Gastroesophageal sphincter (tissue), 3 donors: ENCODE data around the gene MAP3K13.

Experiments used
- CTCF ChIP-seq, 4 experiments: fragments of 200-600 bp in 2 of 4; fragments of 450-650 bp in 2 of 4; sonication (generic) in 1 of 4; IDR thresholded peaks; one replicate each; pipeline ENCODE4 v1.5.1; 2017 to 2019; ENCODE audit warnings: antibody characterized with exemption in 4 of 4, mild to moderate bottlenecking in 2 of 4, moderate library complexity in 2 of 4
- EP300 ChIP-seq: sonication (generic); formaldehyde crosslinking; IDR thresholded peaks from one replicate; pipeline ENCODE4 v1.6.1; 2017; ENCODE audit warnings: antibody characterized with exemption, mild to moderate bottlenecking
- POLR2AphosphoS5 ChIP-seq: sonication (generic); formaldehyde crosslinking; IDR thresholded peaks from one replicate; pipeline ENCODE4 v1.6.1; 2017; ENCODE audit warnings: antibody characterized with exemption

DNA sequence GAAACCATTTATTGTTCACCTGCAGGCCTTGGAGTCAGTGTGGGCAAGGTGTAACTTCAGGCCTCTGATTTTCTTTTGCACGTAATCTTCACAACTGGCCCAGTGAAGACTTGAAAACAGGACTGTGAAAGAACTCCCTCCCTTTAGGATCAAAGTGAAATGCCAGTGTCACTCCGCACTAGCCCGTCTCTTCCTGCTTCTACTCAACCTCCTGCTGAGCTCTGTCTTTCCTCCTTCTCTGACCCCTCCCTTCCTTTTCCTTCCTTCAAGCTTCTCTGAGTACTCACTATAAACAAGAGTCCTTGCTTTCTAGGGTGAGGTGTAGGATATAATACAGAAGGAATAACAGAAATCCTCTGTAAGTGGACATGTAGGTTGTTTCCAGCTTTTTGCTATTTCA lies 107.4 kb downstream of the MAP3K13 start:
- no peak for TF ChIP-seq POLR2AphosphoS5
- TF ChIP-seq EP300, result no peak
- no peak for TF ChIP-seq CTCF (IDR thresholded peaks at IDR 0.05)
